GM19043 (cell line): ENCODE results near the gene ACADM.
"Not testable (repeated sequence)": the region's sequence is repeated elsewhere in the genome, so short reads cannot be mapped to it uniquely, and the experiment has no call there.

Experiments
- ATAC-seq: cut with Tn5 transposase; IDR thresholded peaks from one replicate; pipeline ENCODE4 v1.9.1; 2021; ENCODE audit warnings: low read depth; ENCODE audit not compliant: unreplicated experiment

Gene ACADM

DNA sequence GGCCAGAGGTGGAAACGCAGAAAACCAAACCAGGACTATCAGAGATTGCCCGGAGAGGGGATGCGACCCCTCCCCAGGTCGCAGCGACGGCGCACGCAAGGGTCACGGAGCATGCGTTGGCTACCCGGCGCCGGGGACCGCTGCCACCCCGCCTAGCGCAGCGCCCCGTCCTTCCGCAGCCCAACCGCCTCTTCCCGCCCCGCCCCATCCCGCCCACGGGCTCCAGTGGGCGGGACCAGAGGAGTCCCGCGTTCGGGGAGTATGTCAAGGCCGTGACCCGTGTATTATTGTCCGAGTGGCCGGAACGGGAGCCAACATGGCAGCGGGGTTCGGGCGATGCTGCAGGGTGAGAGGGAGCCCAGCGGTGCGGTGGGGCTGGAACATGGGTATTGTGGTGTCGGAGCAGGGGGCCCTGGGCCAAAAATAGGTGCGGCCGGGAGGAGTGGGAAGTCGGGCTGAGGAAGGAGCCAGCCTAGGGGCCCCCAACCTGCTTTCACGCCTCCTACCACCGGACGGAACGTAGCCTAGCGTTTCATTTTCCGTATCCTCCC, at the start of gene ACADM:
Gene ACADM (plus strand): TSS at position 238 of the 551 bp plus-strand sequence. CDS start 79 bp downstream, at position 317.
- ATAC-seq, result peak; percentile 81

- ATAC-seq, result no peak
Measured at GRCh38 chr1:75677443-75677842, 47.1 kb upstream of the ACADM start.

DNA sequence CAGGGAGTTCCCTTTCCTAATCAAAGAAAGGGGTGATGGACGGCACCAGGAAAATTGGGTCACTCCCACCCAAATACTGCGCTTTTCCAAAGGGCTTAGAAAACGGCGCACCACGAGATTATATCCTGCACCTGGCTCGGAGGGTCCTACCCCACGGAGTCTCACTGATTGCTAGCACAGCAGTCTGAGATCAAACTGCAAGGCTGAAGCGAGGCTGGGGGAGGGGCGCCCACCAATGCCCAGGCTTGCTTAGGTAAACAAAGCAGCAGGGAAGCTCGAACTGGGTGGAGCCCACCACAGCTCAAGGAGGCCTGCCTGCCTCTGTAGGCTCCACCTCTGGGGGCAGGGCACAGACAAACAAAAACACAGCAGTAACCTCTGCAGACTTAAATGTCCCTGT, 46.5 kb upstream of the ACADM start:
- ATAC-seq, result not testable (repeated sequence)

DNA sequence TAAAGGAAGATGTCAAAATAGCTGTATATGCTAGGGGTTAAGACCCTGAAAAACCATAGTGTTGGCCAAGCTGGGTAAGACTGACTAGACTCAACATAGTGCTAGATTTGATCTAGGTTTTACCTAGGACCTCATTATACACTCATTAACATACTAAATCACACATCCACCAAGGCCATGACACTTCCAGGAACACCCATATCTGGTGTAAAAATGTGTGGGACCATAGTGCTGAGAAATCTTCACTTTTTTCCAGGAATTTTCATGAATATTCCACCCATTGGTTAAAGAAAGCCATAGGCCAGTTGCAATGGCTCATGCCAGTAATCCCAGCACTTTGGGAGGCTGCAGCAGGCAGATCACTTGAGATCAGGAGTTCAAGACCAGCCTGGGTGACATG, 34.0 kb upstream of the ACADM start:
- ATAC-seq, result no peak

DNA sequence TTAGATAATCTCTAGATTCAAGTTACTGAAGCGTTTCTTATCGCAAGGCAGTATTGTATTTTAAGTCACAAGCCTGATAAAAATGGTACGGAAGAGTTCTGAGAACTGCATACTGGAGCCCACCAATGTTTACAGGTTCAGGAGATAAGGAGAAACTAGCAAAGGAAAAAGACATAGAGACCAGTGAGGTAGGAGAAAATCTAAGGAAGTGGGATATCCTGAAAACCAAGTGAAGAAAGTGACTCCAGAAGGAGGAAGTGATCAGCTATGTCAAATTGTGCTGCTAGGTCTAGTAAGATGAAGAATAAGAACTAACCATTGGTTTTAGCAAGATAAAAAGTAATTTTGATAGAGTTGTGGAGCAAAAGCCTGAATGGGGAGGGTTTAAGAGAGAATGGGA, 31.0 kb upstream of the ACADM start:
- ATAC-seq, result no peak

DNA sequence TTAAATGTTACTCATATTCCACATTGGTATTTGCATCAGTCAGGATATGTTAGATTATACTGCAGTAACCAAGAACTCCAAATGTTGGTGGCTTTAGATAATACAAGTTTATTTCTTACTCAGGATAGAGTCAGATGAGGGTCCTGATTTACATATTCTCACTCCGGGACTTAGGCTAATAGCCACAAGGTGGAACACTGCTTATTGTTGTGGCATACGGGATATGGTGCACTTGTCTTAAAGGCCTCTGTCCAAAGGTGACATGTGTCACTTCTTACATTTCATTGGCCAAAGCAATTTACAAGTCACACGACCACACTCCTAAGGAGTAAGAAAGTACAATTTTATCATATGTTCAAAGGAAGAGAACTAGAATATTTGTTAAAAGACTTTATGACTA, 28.5 kb upstream of the ACADM start:
- ATAC-seq, result no peak

DNA sequence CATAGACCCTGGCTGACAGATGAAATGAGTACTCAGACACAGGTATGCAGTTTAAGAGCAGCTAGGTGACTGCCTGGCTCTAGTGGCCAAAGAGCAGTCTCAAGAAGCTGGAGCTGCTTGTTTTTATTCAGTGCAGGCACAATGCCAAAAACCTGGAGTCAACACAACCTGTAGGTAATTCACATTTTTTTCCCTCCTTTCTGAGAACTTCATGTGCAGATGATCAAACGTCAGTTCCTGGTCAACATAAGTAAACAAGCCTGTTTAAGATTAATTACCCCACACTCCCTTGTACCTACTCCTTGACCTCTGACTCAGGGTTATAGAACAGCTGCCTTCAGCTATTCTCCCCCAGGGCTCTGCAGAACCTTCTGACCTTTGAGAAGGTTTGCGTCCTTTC, 17.3 kb upstream of the ACADM start:
- no peak for ATAC-seq

DNA sequence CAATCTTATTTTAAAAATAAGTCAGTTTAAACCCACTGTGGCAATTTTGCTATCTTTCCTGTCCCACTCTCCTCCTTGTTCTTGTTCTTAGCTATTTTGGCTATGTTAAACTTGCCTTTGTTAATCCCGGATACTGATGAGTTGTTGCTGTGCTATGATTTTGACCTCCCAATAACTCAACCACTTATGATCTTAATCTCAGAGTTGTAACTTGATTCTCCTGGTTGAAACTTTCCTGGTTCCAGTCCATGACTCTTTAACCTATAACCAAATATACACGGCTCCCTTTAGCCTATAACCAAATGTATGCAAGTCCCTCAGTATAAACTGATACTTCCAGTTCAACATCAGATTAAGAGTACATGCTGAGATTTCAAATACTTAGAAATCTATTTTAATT, 15.6 kb upstream of the ACADM start:
- no peak for ATAC-seq

GRCh38 chr1:75710832-75711231, 13.7 kb upstream of the ACADM start:
- no peak for ATAC-seq

DNA sequence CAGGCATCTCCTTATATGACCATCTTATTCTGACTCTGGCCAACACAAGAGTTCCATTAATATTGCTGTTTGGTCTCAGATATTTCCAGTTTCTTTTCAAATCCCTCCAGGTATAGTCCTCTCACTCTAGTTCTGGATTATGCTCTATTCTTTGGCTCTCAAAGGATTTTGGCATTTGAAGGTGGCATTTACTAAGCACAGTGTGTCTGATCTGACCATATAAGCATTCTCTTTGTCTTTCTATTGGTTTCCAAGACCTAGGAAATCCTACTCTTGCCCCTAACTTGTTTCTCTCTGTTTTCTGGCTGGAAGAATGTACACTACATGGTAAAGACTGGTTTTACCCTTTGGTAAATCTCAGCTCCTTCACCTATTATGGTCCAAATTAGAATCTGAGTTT, 12.7 kb upstream of the ACADM start:
- no peak for ATAC-seq

- no peak for ATAC-seq
Measured at GRCh38 chr1:75712306-75712705, 12.2 kb upstream of the ACADM start.

- no peak for ATAC-seq
Measured at GRCh38 chr1:75719810-75720209, 4.7 kb upstream of the ACADM start.

DNA sequence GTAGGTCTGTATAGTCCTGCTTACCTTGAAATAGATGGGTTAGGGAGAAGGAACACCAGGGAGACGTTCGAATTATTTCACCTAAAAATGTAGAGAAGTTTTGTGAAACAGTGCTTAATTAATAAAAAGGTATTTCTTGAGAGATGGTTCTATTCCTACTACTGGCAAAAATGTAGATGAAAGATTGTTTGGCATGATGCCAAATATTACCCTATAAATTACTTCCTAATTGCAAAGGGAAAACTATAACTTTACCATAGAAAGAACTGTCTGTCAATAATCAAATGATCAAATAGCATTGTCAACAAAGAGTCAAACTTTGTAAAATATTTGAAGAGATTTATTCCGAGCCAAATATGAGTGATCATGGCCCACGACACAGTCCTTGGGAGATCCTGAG, 4.2 kb upstream of the ACADM start:
- ATAC-seq, result no peak

DNA sequence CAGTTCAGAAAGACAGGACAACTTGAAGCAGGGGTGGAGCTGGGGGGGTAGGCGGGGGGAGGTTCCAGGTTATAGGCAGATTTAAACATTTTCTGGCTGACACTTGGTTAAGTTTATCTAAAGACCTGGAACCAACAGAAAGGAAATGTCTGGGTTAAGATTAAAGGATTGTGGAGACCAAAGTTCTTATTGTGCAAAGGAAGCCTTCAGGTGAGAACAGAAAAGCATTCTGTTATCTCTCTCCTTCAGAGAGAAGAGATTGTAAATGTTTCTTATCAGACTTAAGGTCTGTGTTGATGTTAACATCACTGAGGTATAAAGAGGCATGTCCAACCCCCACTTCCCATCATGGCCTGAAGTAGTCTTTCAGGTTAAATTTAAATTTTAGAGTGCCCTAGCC, 3.7 kb upstream of the ACADM start:
- ATAC-seq, result no peak

GRCh38 chr1:75722246-75722645, 2.3 kb upstream of the ACADM start:
- not testable (repeated sequence) for ATAC-seq

GRCh38 chr1:75722966-75723365, 1.5 kb upstream of the ACADM start:
- ATAC-seq, result no peak

DNA sequence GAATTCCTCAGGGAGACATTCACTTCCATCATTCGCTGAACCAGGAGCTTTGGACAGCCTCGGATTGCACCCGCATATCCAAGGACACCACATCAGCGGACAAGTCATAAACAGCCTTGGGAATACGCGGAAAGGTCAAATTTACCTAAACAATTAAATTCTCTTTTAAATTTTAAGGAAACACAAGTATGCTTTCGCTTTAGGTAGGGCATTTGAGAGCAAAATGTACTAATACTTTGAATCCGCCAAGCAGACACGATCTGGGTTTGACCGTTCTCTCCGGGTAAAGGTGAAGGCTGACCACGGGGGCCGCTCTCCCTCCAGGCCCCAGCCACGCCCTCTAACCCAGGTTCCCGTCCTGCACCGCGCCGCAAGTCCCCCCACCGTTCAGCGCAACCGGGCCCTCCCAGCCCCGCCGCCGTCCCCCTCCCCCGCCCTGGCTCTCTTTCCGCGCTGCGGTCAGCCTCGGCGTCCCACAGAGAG, 479 bp upstream of the ACADM start:
- peak; percentile 61 for ATAC-seq

- no peak for ATAC-seq
Measured at GRCh38 chr1:75725266-75725665, 757 bp downstream of the ACADM start.

DNA sequence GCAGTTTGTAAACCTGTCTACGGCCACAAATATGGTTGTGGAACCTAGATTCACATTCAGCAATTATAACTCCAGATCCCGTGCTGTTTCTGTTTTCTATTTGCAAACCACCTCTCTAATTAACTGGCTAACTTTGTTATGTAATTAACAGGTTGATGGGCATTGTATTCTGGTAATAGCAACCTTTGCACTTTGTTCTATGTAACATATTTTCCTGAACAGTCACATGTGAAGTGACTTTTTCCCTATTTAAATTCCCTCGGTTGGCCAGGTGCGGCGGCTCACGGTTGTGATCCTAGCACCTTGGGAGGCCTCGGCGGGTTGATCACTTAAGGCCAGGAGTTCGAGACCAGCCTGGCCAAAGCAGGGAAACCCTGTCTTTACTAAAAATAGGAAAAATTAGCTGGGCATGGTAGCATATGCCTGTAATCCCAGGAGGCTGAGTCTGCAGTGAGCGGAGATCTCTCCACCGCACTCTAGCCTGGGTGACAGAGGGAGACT, 1.4 kb downstream of the ACADM start:
- ATAC-seq, result no peak

GRCh38 chr1:75727571-75727970, 3.1 kb downstream of the ACADM start:
- peak; percentile 17 for ATAC-seq

- ATAC-seq, result no peak
Measured at GRCh38 chr1:75730432-75730831, 5.9 kb downstream of the ACADM start.

- no peak for ATAC-seq
Measured at GRCh38 chr1:75731881-75732280, 7.4 kb downstream of the ACADM start.

GRCh38 chr1:75732703-75733102, 8.2 kb downstream of the ACADM start:
- ATAC-seq, result no peak
